Progenitor cell of endocrine pancreas (in vitro differentiated cells): ENCODE measurements around the gene CACFD1. TPM values are rescaled to one million over a fixed set of nuclear protein-coding genes. Genes with fewer than 3 reads are reported as not detected.

Experiments
- DNase-seq: peaks from one replicate; pipeline ENCODE4 v3.0.0; 2021; ENCODE audit warnings: low spot score; ENCODE audit not compliant: unreplicated experiment
- H3K27ac Mint-ChIP-seq: 2 replicates; pipeline ENCODE4 v1.8.0; 2021; ENCODE audit warnings: mild to moderate bottlenecking, moderate library complexity, mixed read lengths
- H3K27me3 Mint-ChIP-seq: 2 replicates; pipeline ENCODE4 v1.8.0; 2021; ENCODE audit warnings: mixed read lengths
- H3K36me3 Mint-ChIP-seq: 2 replicates; pipeline ENCODE4 v1.8.0; 2022; ENCODE audit warnings: mixed read lengths; ENCODE audit not compliant: insufficient read depth
- H3K4me1 Mint-ChIP-seq: 2 replicates; pipeline ENCODE4 v1.8.0; 2021; ENCODE audit warnings: low read depth, mixed read lengths
- H3K4me3 Mint-ChIP-seq: 2 replicates; pipeline ENCODE4 v1.8.0; 2021; ENCODE audit warnings: low read depth, mild to moderate bottlenecking, moderate library complexity, mixed read lengths
- H3K9me3 Mint-ChIP-seq: 2 replicates; pipeline ENCODE4 v1.8.0; 2021; ENCODE audit warnings: low read depth, mixed read lengths
- total RNA-seq: library from RNA; stranded (reverse); gene quantifications from 2 replicates; pipeline ENCODE4 v1.2.1, GENCODE V29; 2021
- TF ChIP-seq, protein P1 (sequence below): fragments of 200-600 bp; sonication (generic); IDR thresholded peaks from one replicate; pipeline ENCODE4 v1.5.0; 2021; ENCODE audit warnings: antibody characterized with exemption, mild to moderate bottlenecking; ENCODE audit not compliant: unreplicated experiment

CACFD1 gene
- total RNA-seq, 1 donor from 2014 or later: 56.2 TPM

DNA sequence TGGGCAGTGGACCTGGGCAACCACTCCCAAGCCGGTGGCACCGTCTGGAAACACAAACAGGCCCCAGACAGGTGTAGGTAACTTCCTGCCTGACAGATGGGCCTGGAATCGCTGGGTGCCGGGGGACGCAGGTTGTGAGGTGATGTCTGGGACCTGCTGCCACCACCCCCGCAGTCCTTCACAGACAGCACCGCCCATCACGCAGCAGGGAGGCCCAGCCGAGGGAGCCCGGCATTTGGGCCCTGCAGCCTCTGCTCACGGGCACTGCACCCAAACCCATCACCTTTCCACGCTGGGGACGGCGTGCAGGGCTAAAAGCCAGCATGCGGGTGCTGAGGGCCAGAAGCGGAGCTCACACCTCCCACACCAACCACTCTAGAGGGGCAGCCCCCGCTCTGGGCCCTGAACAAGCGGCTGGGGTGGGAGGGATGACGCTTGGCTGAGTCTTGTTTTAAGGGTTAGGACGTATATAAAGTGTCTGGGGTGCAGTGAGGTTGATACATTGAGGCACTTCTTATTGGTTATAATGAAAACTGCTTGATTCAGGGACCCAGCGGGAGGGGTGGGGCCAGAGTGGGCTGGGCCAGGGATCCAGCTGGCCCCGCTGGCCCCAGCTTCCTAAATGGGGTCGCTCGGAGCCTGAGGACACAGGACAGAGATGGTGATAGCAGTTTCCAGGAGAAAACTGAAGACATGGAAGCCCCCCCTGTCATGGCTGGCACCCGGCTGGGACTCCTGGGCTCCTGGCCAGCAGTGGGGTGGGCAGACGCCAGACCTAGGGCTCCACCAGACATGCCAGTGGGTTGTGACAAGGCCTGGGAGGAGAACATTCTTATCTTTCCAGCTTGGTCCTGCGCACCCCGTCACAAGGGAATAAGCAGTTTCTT, 53.7 kb downstream of the CACFD1 start:
- Mint-ChIP-seq H3K4me3 (no peak overlapping the region), H3K27ac (no peak overlapping the region), H3K27me3 (peaks cover 17% of the 10 kb centered on the region), H3K36me3 (no peaks in the 10 kb centered on the region), H3K9me3 (no peaks in the 10 kb centered on the region), H3K4me1 (peaks cover 8% of the 10 kb centered on the region)
- TF ChIP-seq, protein P1, sequence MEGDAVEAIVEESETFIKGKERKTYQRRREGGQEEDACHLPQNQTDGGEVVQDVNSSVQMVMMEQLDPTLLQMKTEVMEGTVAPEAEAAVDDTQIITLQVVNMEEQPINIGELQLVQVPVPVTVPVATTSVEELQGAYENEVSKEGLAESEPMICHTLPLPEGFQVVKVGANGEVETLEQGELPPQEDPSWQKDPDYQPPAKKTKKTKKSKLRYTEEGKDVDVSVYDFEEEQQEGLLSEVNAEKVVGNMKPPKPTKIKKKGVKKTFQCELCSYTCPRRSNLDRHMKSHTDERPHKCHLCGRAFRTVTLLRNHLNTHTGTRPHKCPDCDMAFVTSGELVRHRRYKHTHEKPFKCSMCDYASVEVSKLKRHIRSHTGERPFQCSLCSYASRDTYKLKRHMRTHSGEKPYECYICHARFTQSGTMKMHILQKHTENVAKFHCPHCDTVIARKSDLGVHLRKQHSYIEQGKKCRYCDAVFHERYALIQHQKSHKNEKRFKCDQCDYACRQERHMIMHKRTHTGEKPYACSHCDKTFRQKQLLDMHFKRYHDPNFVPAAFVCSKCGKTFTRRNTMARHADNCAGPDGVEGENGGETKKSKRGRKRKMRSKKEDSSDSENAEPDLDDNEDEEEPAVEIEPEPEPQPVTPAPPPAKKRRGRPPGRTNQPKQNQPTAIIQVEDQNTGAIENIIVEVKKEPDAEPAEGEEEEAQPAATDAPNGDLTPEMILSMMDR: no peak
- no peak for DNase-seq

DNA sequence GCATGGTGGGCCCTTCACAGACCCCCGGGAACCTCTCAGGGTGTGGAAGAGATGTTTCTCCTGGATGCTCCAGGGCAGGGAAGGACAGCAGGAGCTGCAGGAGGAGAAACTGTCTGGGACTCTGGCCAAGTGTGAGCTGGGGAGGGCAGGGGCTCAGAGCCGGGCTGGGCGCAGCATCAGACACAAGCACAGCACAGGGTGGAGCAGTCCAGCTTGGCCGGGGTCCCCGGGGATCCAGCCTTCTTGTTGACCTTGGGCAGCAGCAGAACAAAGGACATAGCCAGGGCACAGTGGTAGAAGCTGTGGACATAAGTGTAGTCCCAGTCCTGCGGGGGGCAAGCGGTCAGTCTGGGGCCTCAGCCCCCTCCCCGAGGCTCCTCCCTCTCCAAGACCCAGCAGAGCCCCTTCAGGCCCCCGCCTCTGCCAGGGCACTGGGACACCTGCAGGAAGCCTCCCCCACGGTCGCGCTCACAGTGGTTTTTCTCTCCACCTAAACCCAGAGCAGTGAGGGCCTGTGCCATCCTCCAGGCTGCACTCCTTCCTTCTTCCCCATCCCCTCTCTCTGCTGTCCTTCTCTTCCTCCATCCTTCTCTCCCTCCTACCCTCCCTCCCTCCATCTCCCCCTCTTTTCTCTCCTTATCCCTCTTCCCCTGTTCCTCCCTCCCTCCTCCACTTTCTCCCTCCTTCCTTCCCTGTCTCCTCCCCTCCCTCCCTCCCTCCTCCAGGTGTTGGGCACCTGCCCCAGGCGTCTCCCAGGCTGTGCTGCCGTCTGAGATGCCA, 54.9 kb downstream of the CACFD1 start:
- Mint-ChIP-seq H3K9me3 (no peaks in the 10 kb centered on the region), H3K36me3 (no peaks in the 10 kb centered on the region), H3K27ac (no peak overlapping the region), H3K4me3 (no peak overlapping the region), H3K4me1 (peaks cover 3% of the 10 kb centered on the region), H3K27me3 (peaks cover 12% of the 10 kb centered on the region)
- TF ChIP-seq, protein P1: no peak
- no peak for DNase-seq

DNA sequence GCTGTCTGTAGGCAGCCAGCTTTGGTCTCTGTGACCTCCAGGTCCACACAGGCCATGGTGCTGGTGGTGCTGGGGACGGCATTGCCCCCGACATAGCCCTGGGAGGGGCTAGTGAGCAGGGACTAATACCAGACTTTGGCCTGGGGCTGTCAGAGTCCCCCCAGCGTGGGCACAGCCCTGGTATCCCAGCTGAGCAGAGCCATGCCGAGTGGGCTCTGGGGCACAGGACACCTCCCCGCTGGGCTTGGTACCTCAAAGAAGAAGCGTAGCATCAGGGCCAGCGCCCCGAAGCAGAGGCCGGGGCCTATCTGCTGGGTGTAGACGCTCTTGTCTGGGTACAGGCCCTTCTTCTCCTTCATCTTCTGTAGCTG, 55.4 kb downstream of the CACFD1 start:
- Mint-ChIP-seq H3K9me3 (no peaks in the 10 kb centered on the region), H3K36me3 (no peaks in the 10 kb centered on the region), H3K27me3 (peaks cover 11% of the 10 kb centered on the region), H3K4me1 (peaks cover under 1% of the 10 kb centered on the region), H3K27ac (no peak overlapping the region), H3K4me3 (no peak overlapping the region)
- TF ChIP-seq, protein P1: no peak
- no peak for DNase-seq

DNA sequence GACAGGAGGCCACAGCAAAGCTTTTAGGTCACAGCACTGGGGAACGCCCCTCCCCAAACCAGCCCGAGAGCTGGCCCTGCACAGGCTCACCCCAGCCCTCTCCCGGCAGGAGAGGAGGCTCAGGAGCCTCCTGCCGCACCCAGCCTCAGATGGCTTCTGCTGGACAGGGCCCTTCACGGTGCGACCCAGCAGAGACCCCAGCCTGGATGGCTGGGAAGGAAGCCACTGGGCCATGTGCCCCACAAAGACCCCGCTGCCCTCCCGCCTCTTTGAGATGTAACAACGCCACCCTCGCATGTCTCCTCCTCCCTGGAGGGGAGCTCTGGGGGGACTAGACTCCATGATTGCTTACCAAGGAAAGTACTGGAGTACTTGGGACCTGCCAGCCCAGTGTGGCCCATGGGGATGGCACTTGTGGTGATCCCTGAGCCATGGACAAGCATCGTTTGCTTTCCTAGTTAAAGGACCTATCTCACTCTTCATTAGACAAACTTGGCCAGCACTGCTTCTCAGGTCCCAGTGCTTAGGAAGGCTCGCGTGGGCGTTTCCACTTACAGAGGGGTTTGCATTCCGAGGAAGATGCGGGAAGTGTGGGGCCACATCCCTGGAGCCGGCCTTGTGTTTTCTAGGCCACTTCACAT, 56.0 kb downstream of the CACFD1 start:
- Mint-ChIP-seq H3K4me3 (no peak overlapping the region), H3K9me3 (no peaks in the 10 kb centered on the region), H3K27me3 (peaks cover 9% of the 10 kb centered on the region), H3K36me3 (no peaks in the 10 kb centered on the region), H3K27ac (no peak overlapping the region), H3K4me1 (no peaks in the 10 kb centered on the region)
- DNase-seq: no peak
- TF ChIP-seq, protein P1: no peak
